Inferior parietal cortex (tissue), 1 donor: ENCODE data around the gene MFSD1.
A peak's percentile ranks its signal among the peaks of the same experiment; 100 is the strongest.

ENCODE experiments used
- DNase-seq: peaks from one replicate; pipeline ENCODE4 v3.0.0-alpha.2; 2016; ENCODE audit errors: extremely low spot score

The MFSD1 gene

GRCh38 chr3:158801696-158802408 is at the start of gene MFSD1:
TSS of gene MFSD1 (plus strand) at chr3:158802054. CDS start at chr3:158802153, 99 bp downstream.
- peak; percentile 94 for DNase-seq

GRCh38 chr3:158753854-158754253 is 48.0 kb upstream of the MFSD1 start:
- DNase-seq = no peak

GRCh38 chr3:158755421-158755820 is 46.4 kb upstream of the MFSD1 start:
- DNase-seq = no peak

GRCh38 chr3:158761350-158761749 is 40.5 kb upstream of the MFSD1 start:
- no peak for DNase-seq

- DNase-seq = no peak
These were observed 39.2 kb upstream of the MFSD1 start for GRCh38 chr3:158762701-158763100.

- DNase-seq = no peak
These were observed 38.4 kb upstream of the MFSD1 start for GRCh38 chr3:158763421-158763820.

GRCh38 chr3:158765518-158766205 is 36.2 kb upstream of the MFSD1 start:
- no peak for DNase-seq

GRCh38 chr3:158766364-158766763 is 35.5 kb upstream of the MFSD1 start:
- DNase-seq = no peak

- DNase-seq = no peak
These were observed 33.5 kb upstream of the MFSD1 start for GRCh38 chr3:158768361-158768787.

GRCh38 chr3:158768881-158769543 is 32.8 kb upstream of the MFSD1 start:
- DNase-seq = no peak

GRCh38 chr3:158769549-158769948 is 32.3 kb upstream of the MFSD1 start:
- no peak for DNase-seq

- no peak for DNase-seq
These were observed 31.7 kb upstream of the MFSD1 start for GRCh38 chr3:158769952-158770740.

GRCh38 chr3:158770741-158771350 is 31.0 kb upstream of the MFSD1 start:
- DNase-seq = no peak

- DNase-seq = no peak
These were observed 30.3 kb upstream of the MFSD1 start for GRCh38 chr3:158771577-158771976.

GRCh38 chr3:158771982-158772381 is 29.9 kb upstream of the MFSD1 start:
- DNase-seq = no peak

GRCh38 chr3:158773166-158773565 is 28.7 kb upstream of the MFSD1 start:
- DNase-seq = no peak

GRCh38 chr3:158773845-158774830 is 27.7 kb upstream of the MFSD1 start:
- DNase-seq = no peak

- no peak for DNase-seq
These were observed 26.9 kb upstream of the MFSD1 start for GRCh38 chr3:158774965-158775364.

GRCh38 chr3:158775426-158776410 is 26.1 kb upstream of the MFSD1 start:
- no peak for DNase-seq
